ENCODE measurements around the gene LRP1-AS.

LRP1-AS gene

GRCh38 chr12:57111031-57111734, 36.2 kb downstream of the LRP1-AS start, which contains the start of gene STAT6:
Gene STAT6, minus strand, starts transcription at chr12:57111362. Its CDS starts 3,084 bp downstream, at chr12:57108278.
- H3K27me3 ChIP-seq (ENCODE audit: insufficient read depth, low read depth), result no peaks in the 10 kb centered on the region
- TF ChIP-seq CTCF (conservative IDR thresholded peaks at IDR 0.05; ENCODE audit: low read depth, low read length), result no peak
- no peaks in the 10 kb centered on the region; the same call in 1 of the 2 replicates for H3K79me2 ChIP-seq (ENCODE audit: insufficient read depth, low read depth)
- no peaks in the 10 kb centered on the region for H4K20me1 ChIP-seq (ENCODE audit: insufficient read depth)
- H3K36me3 ChIP-seq (ENCODE audit: insufficient read depth), result no peaks in the 10 kb centered on the region
- H3K4me2 ChIP-seq, result peak within 1 kb of the TSS; percentile 79
- peak within 1 kb of the TSS; percentile 64 for H3K27ac ChIP-seq
- H3K4me1 ChIP-seq (ENCODE audit: low read depth, poor library complexity, severe bottlenecking), result peaks cover 19% of the 10 kb centered on the region
- H2AFZ ChIP-seq (ENCODE audit: low read depth), result peak within 1 kb of the TSS; percentile 54
- peak within 1 kb of the TSS; percentile 62 for H3K9ac ChIP-seq
- H3K4me3 ChIP-seq (IDR thresholded peaks at IDR 0.05; ENCODE audit: insufficient read depth, low read depth, low read length), result peak within 1 kb of the TSS; percentile 40

- no peaks in the 10 kb centered on the region for H3K27me3 ChIP-seq (ENCODE audit: insufficient read depth, low read depth)
- no peaks in the 10 kb centered on the region for H3K36me3 ChIP-seq (ENCODE audit: insufficient read depth)
- H3K79me2 ChIP-seq (ENCODE audit: insufficient read depth, low read depth), result no peaks in the 10 kb centered on the region; the same call in 1 of the 2 replicates
- peak overlapping the region; percentile 64 for H3K27ac ChIP-seq
- TF ChIP-seq CTCF (conservative IDR thresholded peaks at IDR 0.05; ENCODE audit: low read depth, low read length), result no peak
- H3K9ac ChIP-seq, result peak overlapping the region; percentile 62
- H3K4me1 ChIP-seq (ENCODE audit: low read depth, poor library complexity, severe bottlenecking), result peaks cover 19% of the 10 kb centered on the region
- peak overlapping the region; percentile 54 for H2AFZ ChIP-seq (ENCODE audit: low read depth)
- no peaks in the 10 kb centered on the region for H4K20me1 ChIP-seq (ENCODE audit: insufficient read depth)
- peak overlapping the region; percentile 79 for H3K4me2 ChIP-seq
- H3K4me3 ChIP-seq (IDR thresholded peaks at IDR 0.05; ENCODE audit: insufficient read depth, low read depth, low read length), result peak overlapping the region; percentile 40
Measured at GRCh38 chr12:57110104-57111030, 37.1 kb downstream of the LRP1-AS start.

- H4K20me1 ChIP-seq (ENCODE audit: insufficient read depth), result no peaks in the 10 kb centered on the region
- no peaks in the 10 kb centered on the region for H3K27me3 ChIP-seq (ENCODE audit: insufficient read depth, low read depth)
- no peak for TF ChIP-seq CTCF (conservative IDR thresholded peaks at IDR 0.05; ENCODE audit: low read depth, low read length)
- H2AFZ ChIP-seq (ENCODE audit: low read depth), result no peak overlapping the region; the same call in 1 of the 2 replicates
- no peaks in the 10 kb centered on the region for H3K36me3 ChIP-seq (ENCODE audit: insufficient read depth)
- H3K4me2 ChIP-seq, result peak overlapping the region; percentile 79
- no peak overlapping the region for H3K4me3 ChIP-seq (IDR thresholded peaks at IDR 0.05; ENCODE audit: insufficient read depth, low read depth, low read length)
- H3K79me2 ChIP-seq (ENCODE audit: insufficient read depth, low read depth), result no peaks in the 10 kb centered on the region; the same call in 1 of the 2 replicates
- H3K27ac ChIP-seq, result no peak overlapping the region
- H3K9ac ChIP-seq, result no peak overlapping the region
- H3K4me1 ChIP-seq (ENCODE audit: low read depth, poor library complexity, severe bottlenecking), result peaks cover 19% of the 10 kb centered on the region
Measured at GRCh38 chr12:57109207-57110103, 38.0 kb downstream of the LRP1-AS start.

Measured in KMS-11 (cell line).